Heart left ventricle (tissue), 16 donors: Measurements from ENCODE around the gene AGR3. TPM values are rescaled to one million over a fixed set of nuclear protein-coding genes. Genes with fewer than 3 reads are reported as not detected.

Experiments
- ATAC-seq, 4 donors: fragments of 200-7000 bp; cut with Tn5 transposase; one replicate each; pipeline ENCODE4 v1.9.1; 2020 to 2022; ENCODE audit warnings: moderate library complexity in 4 of 4, mild to moderate bottlenecking in 3 of 4, moderate number of reproducible peaks in 1 of 4
- DNase-seq, 5 donors: peaks; one replicate each; pipeline ENCODE4 v3.0.0-alpha.2; 2020
- H3K27ac ChIP-seq, 12 donors: fragments of 200-600 bp; sonication (generic) in 4 of 12; one replicate each; pipeline versions ENCODE4 v1.5.0 to v1.8.0; 2016 to 2022; ENCODE audit warnings: mild to moderate bottlenecking in 2 of 12
- H3K27me3 ChIP-seq, 9 donors: fragments of 200-600 bp; sonication (generic) in 2 of 9; one replicate each; pipeline versions ENCODE4 v1.5.1 to v1.8.0; 2016 to 2022; ENCODE audit warnings: mild to moderate bottlenecking in 3 of 9
- H3K36me3 ChIP-seq, 9 donors: fragments of 200-600 bp; sonication (generic) in 2 of 9; one replicate each; pipeline versions ENCODE4 v1.5.0 to v1.8.0; 2018 to 2022; ENCODE audit warnings: mild to moderate bottlenecking in 2 of 9
- H3K4me1 ChIP-seq, 12 donors: fragments of 200-600 bp; sonication (generic) in 4 of 12; one replicate each; pipeline versions ENCODE4 v1.5.0 to v1.8.0; 2016 to 2022; ENCODE audit warnings: mild to moderate bottlenecking in 3 of 12
- H3K4me3 ChIP-seq, 12 donors: fragments of 200-600 bp; sonication (generic) in 4 of 12; one replicate each; pipeline versions ENCODE4 v1.5.0 to v1.8.0; 2017 to 2022; ENCODE audit warnings: mild to moderate bottlenecking in 9 of 12, moderate library complexity in 4 of 12
- H3K9me3 ChIP-seq, 12 donors: fragments of 200-600 bp; sonication (generic) in 4 of 12; one replicate each; pipeline versions ENCODE4 v1.5.0 to v1.8.0; 2016 to 2022; ENCODE audit warnings: mild to moderate bottlenecking in 1 of 12
- CTCF ChIP-seq, 12 donors: fragments of 200-600 bp; sonication (generic) in 4 of 12; IDR thresholded peaks; one replicate each; pipeline versions ENCODE4 v1.5.0 to v1.8.0; 2018 to 2022; ENCODE audit warnings: antibody characterized with exemption in 12 of 12, mild to moderate bottlenecking in 5 of 12
- POLR2A ChIP-seq, 2 donors: fragments of 450-650 bp; IDR thresholded peaks; one replicate each; pipeline ENCODE4 v1.6.1; 2017; ENCODE audit warnings: antibody characterized with exemption in 2 of 2, mild to moderate bottlenecking in 2 of 2, moderate library complexity in 2 of 2
- WGBS, 4 donors: extraction: QIAGEN DNeasy Blood & Tissue Kit in 2 of 4; methylation state at CpG; one replicate each; pipeline versions ENCODE4 v1.1.5 to v1.1.7; 2013 to 2018; 5-methylcytosine and 5-hydroxymethylcytosine counted together
- intact Hi-C, 10 donors: fragments of 100-400 bp; cut with DNase I; formaldehyde crosslinking; loops; one replicate each; pipeline versions ENCODE4 v1.11.1 to v1.14.2; 2022
- polyA plus RNA-seq, 2 donors: library from polyadenylated mRNA; stranded (reverse); fragments of 200-250 nt; gene quantifications; one replicate each; pipeline ENCODE4 v1.2.3, GENCODE V29; 2013
- total RNA-seq, 9 donors: library from RNA; depleted of rRNA in 2 of 9; stranded (reverse); fragments of >200 nt in 2 of 9; fragmentation: NEBNext Ultra II Directional in 3 of 9; extraction: Animal tissue kit (Norgen Biotek cat#: 25700) in 3 of 9; gene quantifications; one replicate each; pipeline versions ENCODE4 v1.1.0 to v1.2.4, GENCODE V29; 2016 to 2023
- donor health status: ischemic (EF 13 %, LVEDD 7.1; RV severe dilation, severe dysfunction).
- donor health status: healthy with polysubstance abuse.
- donor health status: DM: no; HTN: yes; CAD: no.
- donor health status: DM: no; HTN: no; CAD: no.
- donor health status: ischemic (EF 25% LVEDD 6.9; RV normal size, moderate dysfunction).
- donor health status: ischemic (EF 25% LVEDD 5.7; RV mildly dilated, moderate dysfunction).
- donor health status: healthy.
- donor health status: DM: yes; HTN: yes; CAD: no.
- donor health status: ischemic (EF 35%, LVEDD 5.7; RV mildly dilated, moderate dysfunction).
- donor health status: nonischemic (EF 11% LVEDD 7.7; RV severe dilation, severe dysfunction).
- donor health status: DM: yes; HTN: yes; CAD: no.
- donor health status: PGD.
- donor health status: ischemic (EF 29% LVEDD 5.4; RV normal size, mild dysfunction).
- donor health status: nonischemic (EF 23%, LVEDD 6.1; RV moderate dilation, normal function).

The AGR3 gene
- total and polyA plus RNA-seq, 11 donors: not detected

- H3K27me3 ChIP-seq: no peaks in the 10 kb centered on the region
- 69 to 76% (median 73%) methylated on average over 2 of the region's 2 CpGs for WGBS, 4 donors
- no peak for TF ChIP-seq CTCF (IDR thresholded peaks at IDR 0.05)
- no peaks in the 10 kb centered on the region for H3K36me3 ChIP-seq
- intact Hi-C loops: no loop called here
- no peaks in the 10 kb centered on the region for H3K9me3 ChIP-seq
- no peak overlapping the region for H3K27ac ChIP-seq
- ATAC-seq: no peak
- DNase-seq: no peak
- peaks cover 0 to 2% (median 0%) of the 10 kb centered on the region in 12 donors for H3K4me1 ChIP-seq
- no peak overlapping the region for H3K4me3 ChIP-seq
Measured at GRCh38 chr7:16846601-16847165, 35.1 kb downstream of the AGR3 start.

GRCh38 chr7:16845746-16846145 is 36.0 kb downstream of the AGR3 start:
- intact Hi-C loops: no loop called here
- DNase-seq (no peak), ATAC-seq (no peak)
- Histone ChIP-seq H3K4me3 (no peak overlapping the region), H3K9me3 (no peaks in the 10 kb centered on the region), H3K27me3 (no peaks in the 10 kb centered on the region), H3K36me3 (no peaks in the 10 kb centered on the region), H3K4me1 (peaks cover 0 to 4% (median 0%) of the 10 kb centered on the region in 12 donors), H3K27ac (no peak overlapping the region)
- no peak for TF ChIP-seq CTCF (IDR thresholded peaks at IDR 0.05)
- TF ChIP-seq POLR2A (IDR thresholded peaks at IDR 0.05): no peak

- no peak overlapping the region for H3K27ac ChIP-seq
- TF ChIP-seq POLR2A (IDR thresholded peaks at IDR 0.05): no peak
- no peak for TF ChIP-seq CTCF (IDR thresholded peaks at IDR 0.05)
- H3K9me3 ChIP-seq: no peaks in the 10 kb centered on the region
- H3K4me3 ChIP-seq: no peak overlapping the region
- ATAC-seq (no peak), DNase-seq (no peak)
- H3K4me1 ChIP-seq: peaks cover 0 to 6% (median 0%) of the 10 kb centered on the region in 12 donors
- WGBS, 4 donors: 77 to 89% (median 81%) methylated on average over 4 of the region's 4 CpGs
- H3K27me3 ChIP-seq: no peaks in the 10 kb centered on the region
- intact Hi-C loops: no loop called here
- H3K36me3 ChIP-seq: no peaks in the 10 kb centered on the region
Measured at GRCh38 chr7:16841681-16842080, 40.1 kb downstream of the AGR3 start.

- intact Hi-C loops: no loop called here
- Histone ChIP-seq H3K9me3 (peaks cover 0 to 3% (median 0%) of the 10 kb centered on the region in 12 donors), H3K27ac (no peak overlapping the region), H3K36me3 (no peaks in the 10 kb centered on the region), H3K4me3 (no peak overlapping the region), H3K4me1 (peaks cover 0 to 6% (median 0%) of the 10 kb centered on the region in 12 donors), H3K27me3 (no peaks in the 10 kb centered on the region)
- TF ChIP-seq CTCF (IDR thresholded peaks at IDR 0.05): no peak
- no peak for TF ChIP-seq POLR2A (IDR thresholded peaks at IDR 0.05)
- 90 to 94% (median 91%) methylated on average over 6 of the region's 6 CpGs for WGBS, 4 donors
- DNase-seq: no peak
- ATAC-seq: no peak
Measured at GRCh38 chr7:16840094-16840493, 41.7 kb downstream of the AGR3 start.
